ENCODE measurements around the gene ADAM15. TPM values are rescaled to one million over a fixed set of nuclear protein-coding genes. Genes with fewer than 3 reads are reported as not detected.

Gene ADAM15
- total RNA-seq, 4 donors from 2014 or later, result 304 to 327 (median 321) TPM

DNA sequence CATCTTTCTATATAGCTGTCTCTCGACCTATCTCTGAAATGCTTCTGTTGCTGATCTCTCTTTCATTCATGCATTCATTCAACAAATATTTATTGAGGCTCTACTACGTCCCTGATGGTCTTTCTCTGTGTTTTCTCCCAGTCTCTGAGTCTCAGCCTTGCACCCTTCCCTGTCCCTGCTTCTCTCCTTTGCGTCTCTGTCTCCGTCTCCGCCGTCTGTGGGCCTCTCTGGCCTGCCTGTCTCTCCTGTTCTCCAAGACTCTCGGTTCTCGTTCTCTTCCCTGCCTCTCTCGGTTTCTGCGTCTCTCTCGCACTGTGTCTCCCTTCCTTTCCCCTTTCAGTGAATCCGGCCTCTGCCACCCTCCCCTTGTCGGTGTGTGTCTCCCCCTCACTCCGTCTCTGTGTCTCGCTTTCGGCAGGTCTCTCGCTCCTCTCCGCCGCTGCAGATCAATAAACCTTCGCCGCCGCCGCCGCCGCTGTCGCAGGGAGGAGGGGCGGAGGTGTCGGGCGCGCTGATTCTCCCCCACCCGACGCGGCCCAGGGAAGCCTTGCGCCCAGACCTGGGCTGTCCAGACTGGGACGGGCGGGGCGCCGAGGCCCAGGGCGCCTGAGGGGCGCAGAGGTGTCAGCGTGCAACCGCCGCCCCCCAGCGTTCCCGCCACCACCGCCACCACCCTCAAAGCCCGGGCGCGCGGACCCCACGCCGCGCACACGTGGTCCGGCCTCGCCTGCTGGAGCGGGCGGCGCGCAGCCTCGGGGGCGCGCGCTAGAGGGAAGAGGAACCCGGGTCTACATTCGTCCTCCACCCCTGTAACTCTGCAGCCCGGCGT is 30.6 kb downstream of the ADAM15 start:
- Histone ChIP-seq H3K27me3 (peaks cover 53% of the 10 kb centered on the region), H3K27ac (peak overlapping the region; percentile 86), H3K9me3 (no peaks in the 10 kb centered on the region), H3K36me3 (no peaks in the 10 kb centered on the region), H3K4me1 (peaks cover 94% of the 10 kb centered on the region), H3K4me3 (peak overlapping the region; percentile 61)
- 4% methylated on average over 27 of the region's 68 CpGs for WGBS
- TF ChIP-seq POLR2A (IDR thresholded peaks at IDR 0.05) (no peak), POLR2AphosphoS5 (IDR thresholded peaks at IDR 0.05) (no peak), EP300 (IDR thresholded peaks at IDR 0.05) (no peak)
- TF ChIP-seq, protein P1, sequence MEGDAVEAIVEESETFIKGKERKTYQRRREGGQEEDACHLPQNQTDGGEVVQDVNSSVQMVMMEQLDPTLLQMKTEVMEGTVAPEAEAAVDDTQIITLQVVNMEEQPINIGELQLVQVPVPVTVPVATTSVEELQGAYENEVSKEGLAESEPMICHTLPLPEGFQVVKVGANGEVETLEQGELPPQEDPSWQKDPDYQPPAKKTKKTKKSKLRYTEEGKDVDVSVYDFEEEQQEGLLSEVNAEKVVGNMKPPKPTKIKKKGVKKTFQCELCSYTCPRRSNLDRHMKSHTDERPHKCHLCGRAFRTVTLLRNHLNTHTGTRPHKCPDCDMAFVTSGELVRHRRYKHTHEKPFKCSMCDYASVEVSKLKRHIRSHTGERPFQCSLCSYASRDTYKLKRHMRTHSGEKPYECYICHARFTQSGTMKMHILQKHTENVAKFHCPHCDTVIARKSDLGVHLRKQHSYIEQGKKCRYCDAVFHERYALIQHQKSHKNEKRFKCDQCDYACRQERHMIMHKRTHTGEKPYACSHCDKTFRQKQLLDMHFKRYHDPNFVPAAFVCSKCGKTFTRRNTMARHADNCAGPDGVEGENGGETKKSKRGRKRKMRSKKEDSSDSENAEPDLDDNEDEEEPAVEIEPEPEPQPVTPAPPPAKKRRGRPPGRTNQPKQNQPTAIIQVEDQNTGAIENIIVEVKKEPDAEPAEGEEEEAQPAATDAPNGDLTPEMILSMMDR (IDR thresholded peaks at IDR 0.05), result no peak
- DNase-seq (ENCODE audit: low spot score in 2 of 2), result no peak

DNA sequence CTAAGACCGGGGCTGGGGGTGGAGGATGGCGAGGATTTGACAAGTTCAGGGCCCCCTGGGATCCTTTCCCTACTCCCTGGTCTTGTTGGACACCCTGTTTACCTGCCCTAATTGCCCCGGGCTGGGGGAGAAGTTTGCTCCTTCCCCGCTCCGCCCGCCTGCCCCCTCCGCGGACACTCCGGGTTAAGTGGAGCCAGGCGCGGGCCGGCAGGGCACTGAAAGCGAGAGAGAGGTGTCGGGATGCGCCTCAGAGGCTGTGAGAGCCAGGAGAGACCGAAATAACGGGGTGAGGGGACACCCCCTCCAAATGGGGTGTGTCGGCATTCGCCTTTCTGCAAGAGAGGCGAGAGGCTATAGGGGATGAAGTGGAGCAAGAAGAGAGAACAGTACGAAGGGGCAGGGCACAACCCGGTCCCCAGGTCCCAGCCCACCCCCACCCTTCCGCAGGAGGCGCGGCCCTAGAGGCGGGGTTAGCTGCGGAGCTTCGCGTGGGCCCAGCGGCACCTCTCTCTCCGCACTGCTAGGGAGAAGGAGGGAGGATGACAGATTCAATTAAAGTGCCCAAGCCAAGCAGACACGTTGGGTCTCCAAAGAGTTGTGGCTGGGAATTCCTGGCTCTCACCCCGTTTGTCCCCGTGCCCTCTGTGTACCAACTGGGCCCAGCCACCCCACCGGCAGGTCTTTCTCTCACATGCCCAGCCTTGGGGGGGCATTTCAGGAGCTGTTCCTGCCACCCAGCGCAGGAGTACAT is 31.4 kb downstream of the ADAM15 start:
- H3K27ac ChIP-seq, result peak overlapping the region; percentile 86
- no peaks in the 10 kb centered on the region for H3K36me3 ChIP-seq
- peaks cover 53% of the 10 kb centered on the region for H3K27me3 ChIP-seq
- 2% methylated on average over 34 of the region's 36 CpGs for WGBS
- peaks cover 88% of the 10 kb centered on the region for H3K4me1 ChIP-seq
- H3K9me3 ChIP-seq, result no peaks in the 10 kb centered on the region
- no peak for DNase-seq (ENCODE audit: low spot score in 2 of 2)
- H3K4me3 ChIP-seq, result peak overlapping the region; percentile 61
- TF ChIP-seq EP300 (IDR thresholded peaks at IDR 0.05) (no peak), POLR2A (IDR thresholded peaks at IDR 0.05) (no peak), POLR2AphosphoS5 (IDR thresholded peaks at IDR 0.05) (no peak)
- TF ChIP-seq, protein P1 (IDR thresholded peaks at IDR 0.05), result no peak

DNA sequence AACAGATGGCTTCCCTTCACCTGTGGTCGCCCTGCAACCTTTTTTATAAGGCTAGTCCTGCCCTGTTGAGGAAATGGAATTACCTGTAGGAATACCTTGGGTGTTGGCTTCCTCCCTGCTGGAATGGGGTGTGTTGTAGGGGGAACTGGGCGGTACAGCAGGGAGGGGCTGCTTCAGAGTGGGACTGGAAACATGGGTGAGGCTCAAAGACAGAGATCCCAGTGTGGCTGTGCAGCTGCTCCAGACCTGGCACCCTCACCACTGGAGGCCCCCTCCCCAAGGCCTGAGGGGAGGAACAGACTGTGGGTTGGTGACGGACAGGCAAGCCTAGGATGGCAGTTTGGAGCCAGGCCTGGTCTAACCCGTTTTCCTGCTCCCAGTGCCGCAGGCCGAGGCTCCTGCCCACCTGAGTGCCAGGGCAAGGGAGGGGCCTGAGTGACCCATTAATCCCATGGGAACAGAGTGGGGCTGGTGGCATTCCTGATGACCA is 32.0 kb downstream of the ADAM15 start:
- Histone ChIP-seq H3K4me1 (peaks cover 82% of the 10 kb centered on the region), H3K9me3 (no peaks in the 10 kb centered on the region), H3K4me3 (peak overlapping the region; percentile 61), H3K27ac (peak overlapping the region; percentile 86), H3K27me3 (peaks cover 53% of the 10 kb centered on the region), H3K36me3 (no peaks in the 10 kb centered on the region)
- DNase-seq (ENCODE audit: low spot score in 2 of 2), result peak in 1 of 2 donors; percentile 81
- TF ChIP-seq, protein P1 (IDR thresholded peaks at IDR 0.05), result no peak
- TF ChIP-seq POLR2AphosphoS5 (IDR thresholded peaks at IDR 0.05) (peak in 2 of 3 donors; percentile 48 to 64), EP300 (IDR thresholded peaks at IDR 0.05) (no peak), POLR2A (IDR thresholded peaks at IDR 0.05) (no peak)
- 25% methylated on average over 3 of the region's 6 CpGs for WGBS

DNA sequence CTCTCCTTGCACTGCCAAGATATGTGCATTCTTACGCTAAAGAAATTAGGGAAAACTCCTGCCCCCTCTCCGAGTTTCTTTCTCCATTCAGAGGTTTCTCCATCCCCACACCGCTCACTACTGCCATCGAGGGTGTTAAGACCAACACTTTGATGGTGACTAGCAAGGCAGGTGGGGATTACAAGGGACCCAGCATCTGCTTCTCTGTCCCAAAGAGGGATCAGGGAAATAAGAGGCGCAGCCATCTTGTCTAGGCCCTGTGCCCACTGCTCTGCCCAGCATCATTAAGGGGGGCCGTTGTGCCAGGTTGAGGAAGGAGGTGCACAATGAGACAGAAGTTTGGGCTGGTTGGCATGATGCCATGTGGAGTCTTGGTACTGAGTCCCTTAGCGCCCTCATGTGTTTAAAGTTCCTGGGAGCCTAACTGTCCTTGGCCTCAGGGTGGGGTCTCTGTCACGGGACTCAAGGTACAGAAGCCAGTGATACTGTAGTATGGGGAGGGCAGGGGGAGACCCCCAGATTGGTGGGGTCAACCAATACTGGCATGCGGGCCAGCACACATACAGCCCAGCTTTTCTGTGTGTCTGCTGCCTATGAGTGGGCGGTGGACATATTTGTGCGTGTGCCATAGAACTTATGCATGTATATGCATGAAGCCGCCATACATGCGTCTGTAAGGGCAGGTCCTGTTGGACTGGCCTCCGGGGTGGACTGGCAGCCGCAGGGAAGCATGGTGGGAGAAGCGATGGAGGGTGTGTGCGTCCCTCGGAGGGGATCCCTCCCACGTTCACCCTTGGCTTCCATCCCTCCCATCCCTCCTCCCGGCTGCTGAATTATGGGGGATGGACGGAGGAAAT is 33.0 kb downstream of the ADAM15 start:
- Histone ChIP-seq H3K27me3 (peaks cover 53% of the 10 kb centered on the region), H3K36me3 (no peaks in the 10 kb centered on the region), H3K27ac (peak overlapping the region; percentile 86), H3K9me3 (no peaks in the 10 kb centered on the region), H3K4me1 (peaks cover 72% of the 10 kb centered on the region), H3K4me3 (peak overlapping the region; percentile 61)
- 17% methylated on average over 17 of the region's 21 CpGs for WGBS
- no peak for TF ChIP-seq EP300 (IDR thresholded peaks at IDR 0.05)
- TF ChIP-seq POLR2AphosphoS5 (IDR thresholded peaks at IDR 0.05), result peak in 1 of 3 donors; percentile 6
- TF ChIP-seq POLR2A (IDR thresholded peaks at IDR 0.05), result no peak
- TF ChIP-seq, protein P1 (IDR thresholded peaks at IDR 0.05), result peak in 1 of 2 donors; percentile 0
- peak in 1 of 2 donors; percentile 89 for DNase-seq (ENCODE audit: low spot score in 2 of 2)

All from suprapubic skin (tissue), 4 donors.